NCI-H1105 (cell line): ENCODE results near the gene C22orf23.
A peak's percentile ranks its signal among the peaks of the same experiment; 100 is the strongest.

Experiments used
- DNase-seq: peaks from one replicate; lab custom pipeline; 2025; lab: John Stamatoyannopoulos, UW

C22orf23 gene

GRCh38 chr22:37925767-37926166 lies 27.6 kb downstream of the C22orf23 start:
- no peak for DNase-seq

DNA sequence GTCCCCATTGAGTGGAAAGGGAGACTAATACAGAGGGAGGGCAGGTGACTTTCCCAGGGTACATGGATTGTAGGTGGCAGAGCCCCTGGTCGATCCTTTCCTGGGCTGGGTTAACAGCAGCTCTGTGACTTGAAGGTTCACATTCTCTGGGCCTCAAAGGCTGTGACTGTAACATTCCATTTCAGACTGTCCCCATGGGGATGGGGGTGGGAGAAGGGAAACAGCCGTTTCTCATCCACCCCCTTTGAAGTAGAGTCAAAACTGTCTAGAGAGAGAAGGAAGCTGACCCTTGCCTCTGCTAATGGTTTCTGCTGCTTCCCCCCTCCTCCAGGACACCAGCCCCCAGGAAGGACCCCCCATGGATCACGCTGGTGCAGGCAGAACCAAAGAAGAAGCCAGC lies 28.1 kb downstream of the C22orf23 start:
- DNase-seq = no peak

DNA sequence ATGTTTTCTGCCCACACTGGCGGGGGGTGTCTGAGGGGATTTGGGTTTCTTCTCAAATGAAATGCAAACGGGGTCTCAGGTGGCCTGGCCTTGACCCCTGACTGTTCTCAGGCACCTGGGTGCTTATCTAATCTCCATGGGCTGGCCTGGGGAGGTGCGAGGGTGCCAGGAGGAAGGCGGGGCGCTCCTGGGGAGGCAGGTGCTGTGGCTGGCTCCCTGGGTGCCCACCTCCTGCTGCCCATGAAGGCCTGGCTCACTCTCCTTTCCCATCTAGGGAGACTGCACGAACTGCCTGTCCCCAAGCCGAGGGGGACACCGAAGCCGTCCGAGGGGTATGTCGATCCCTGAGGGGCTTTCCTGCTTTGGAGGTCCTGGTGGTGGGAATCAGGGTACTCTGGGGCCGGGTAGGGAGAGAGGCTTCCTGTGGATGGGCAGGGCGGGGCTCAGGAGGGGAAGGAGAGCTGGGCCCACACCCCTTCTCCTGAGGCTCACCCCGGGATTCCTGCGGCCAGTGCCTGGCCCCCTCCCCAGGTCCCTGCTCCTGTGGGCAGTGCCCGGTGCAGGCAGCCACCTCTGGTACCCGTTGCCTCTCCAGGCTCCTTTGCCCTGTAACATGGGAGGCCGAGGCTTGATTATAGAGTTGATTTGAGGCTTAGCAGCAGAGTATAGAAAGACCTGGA lies 28.9 kb downstream of the C22orf23 start:
- no peak for DNase-seq

DNA sequence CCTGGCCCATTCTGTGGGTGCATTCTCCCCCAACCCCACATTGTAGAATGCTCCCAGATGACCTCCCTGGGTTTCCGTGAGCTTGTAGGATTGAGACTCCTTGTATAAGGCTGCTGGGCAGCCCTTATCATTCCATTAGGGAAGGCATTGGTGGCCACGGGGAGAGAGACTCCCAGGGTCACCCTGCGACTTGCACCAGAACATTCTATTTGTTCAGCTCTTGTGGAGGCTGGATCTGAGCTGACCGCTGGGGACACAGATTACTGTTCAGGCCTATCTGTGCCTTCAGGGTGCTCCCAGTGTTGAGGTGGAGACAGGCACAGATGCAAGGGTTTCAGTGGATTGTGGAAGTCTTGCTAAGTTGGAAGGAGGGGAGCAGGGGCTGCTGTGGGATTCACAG lies 29.5 kb downstream of the C22orf23 start:
- DNase-seq = no peak

- DNase-seq = no peak
Measured at GRCh38 chr22:37922191-37922590, 31.2 kb downstream of the C22orf23 start.

DNA sequence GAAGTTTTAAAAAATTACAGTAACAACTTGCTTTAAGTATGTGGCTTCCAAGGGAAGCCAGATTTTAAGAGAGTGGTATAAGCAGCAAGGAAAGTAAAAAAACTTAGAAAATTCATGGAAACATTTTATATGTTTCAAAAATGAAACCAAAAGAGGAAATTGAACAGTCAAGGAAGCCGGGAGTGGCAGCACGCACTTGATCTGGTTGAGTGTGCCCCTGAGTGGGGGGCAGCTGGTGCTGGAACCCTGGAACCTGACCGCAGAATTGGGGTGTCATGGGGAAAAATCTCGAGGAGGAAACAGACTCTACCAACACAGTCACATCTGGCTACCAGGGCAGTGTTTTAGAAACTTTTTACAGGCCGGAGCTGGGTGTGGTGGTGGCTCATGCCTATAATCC lies 33.3 kb downstream of the C22orf23 start:
- no peak for DNase-seq

GRCh38 chr22:37918580-37919270 lies 34.7 kb downstream of the C22orf23 start:
- DNase-seq = no peak

DNA sequence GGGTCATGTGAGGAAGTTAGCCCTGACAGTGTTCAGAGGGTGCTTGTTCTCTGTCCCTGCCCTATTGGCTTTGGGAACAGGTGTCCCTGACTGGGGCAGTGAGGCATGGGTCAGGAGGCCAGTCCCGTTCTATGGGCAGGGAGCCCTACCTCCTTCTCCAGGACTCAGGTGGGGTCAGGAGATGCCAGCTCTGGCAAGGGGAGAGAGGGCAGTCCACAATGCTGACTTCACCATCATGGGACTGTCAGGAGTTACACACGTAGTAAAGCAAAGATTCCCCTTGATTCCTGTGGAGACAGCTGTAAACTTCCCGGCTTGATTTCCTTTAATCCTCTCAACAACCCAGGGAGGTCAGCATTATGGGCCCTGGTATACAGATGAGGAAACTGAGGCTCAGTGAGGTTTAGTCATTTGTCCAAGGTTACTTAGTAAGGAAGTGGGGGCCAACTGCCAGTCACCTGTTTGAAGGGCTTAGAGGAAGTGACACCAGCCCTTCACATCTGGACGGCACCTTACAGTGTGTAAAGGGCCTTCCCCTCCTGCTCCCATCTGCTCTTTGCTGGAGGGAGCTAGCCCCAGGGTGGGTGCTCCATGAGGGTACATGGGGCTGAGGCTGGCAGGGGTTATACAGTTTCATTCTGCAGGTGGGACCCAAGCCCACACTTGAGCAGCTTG lies 35.4 kb downstream of the C22orf23 start:
- DNase-seq = no peak

- no peak for DNase-seq
Measured at GRCh38 chr22:37916311-37916710, 37.1 kb downstream of the C22orf23 start.

GRCh38 chr22:37913233-37913721 lies 40.1 kb downstream of the C22orf23 start:
- no peak for DNase-seq

- DNase-seq = no peak
Measured at GRCh38 chr22:37912171-37912570, 41.2 kb downstream of the C22orf23 start.

DNA sequence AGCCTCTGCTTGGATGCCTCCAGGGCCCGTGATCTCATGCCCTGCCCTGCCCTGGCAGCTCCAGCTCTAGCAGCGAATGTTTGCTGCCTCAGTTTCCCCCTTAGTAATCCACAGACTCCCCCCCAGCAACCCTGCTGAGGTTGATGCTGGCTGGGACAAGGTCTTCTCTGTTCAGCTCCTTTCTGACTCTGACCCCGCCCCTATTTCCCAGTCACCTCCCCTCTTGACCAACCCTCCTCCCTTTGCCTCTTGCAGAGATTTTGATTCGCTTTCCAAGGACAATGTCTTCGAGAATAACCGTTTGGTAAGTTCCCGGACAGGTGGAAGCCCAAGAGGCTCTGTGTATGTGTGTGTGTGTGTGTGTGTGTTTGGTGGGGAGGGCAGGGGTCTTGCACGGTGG lies 41.7 kb downstream of the C22orf23 start:
- DNase-seq = no peak

GRCh38 chr22:37910890-37911672 lies 42.3 kb downstream of the C22orf23 start:
- no peak for DNase-seq

DNA sequence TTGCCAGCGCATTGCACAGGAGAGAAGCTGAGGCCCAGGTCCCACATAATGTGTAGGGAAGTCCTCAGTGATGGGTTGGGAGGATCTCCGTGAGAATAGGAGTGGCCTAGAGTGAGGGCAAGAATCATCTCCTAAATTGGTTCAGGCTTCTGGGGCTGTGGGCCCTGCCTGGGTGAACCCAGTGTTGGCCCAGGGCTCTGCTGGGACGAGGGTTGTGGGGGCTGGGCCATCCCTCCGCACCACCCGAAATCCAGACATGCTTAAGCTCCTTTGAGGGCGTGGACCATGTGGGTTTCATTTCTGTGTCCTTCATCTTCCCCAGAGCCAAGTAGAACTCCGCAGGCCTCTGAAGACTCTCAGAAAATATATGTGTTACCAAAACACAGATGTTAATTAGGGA lies 43.6 kb downstream of the C22orf23 start:
- no peak for DNase-seq

GRCh38 chr22:37907036-37907954 lies 46.1 kb downstream of the C22orf23 start:
- DNase-seq = no peak

DNA sequence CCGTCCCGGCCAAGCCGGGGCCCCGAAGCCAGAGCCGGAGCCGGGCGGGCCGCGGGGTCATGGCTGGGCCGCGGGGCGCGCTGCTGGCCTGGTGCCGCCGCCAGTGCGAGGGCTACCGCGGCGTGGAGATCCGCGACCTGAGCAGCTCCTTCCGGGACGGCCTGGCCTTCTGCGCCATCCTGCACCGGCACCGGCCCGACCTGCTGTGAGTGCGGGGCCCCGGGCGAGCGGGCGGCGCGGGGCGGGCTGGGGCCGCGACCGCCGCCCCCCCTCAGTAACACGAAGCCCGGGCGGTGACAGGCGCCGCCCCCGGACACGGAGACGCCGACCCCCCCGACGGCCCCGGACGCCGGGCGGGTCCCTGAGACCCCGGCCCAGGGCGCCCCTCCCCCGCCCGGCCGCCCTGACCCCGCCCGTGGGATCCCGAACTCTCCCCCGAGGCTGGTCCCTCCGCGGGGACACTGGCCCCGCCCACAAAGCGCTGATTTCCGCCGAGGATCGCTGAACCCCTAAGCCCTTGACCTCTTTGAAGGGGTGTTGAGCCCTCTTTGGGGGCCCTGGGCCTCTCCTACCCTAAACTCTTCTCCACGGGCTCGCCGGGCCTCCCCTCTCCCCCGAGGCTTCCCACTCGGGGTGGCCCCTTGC lies 46.9 kb downstream of the C22orf23 start:
- DNase-seq = no peak

- peak; percentile 15 for DNase-seq
Measured at GRCh38 chr22:37905534-37906363, 47.7 kb downstream of the C22orf23 start, which contains the start of gene MICALL1. MICALL1 (plus strand) TSS chr22:37906297; CDS start chr22:37906423, 126 bp downstream.

- DNase-seq = no peak
Measured at GRCh38 chr22:37904572-37905533, 48.5 kb downstream of the C22orf23 start.
